Activated B cell treated with CpG ODN at 0.5 μM for 24 hours (primary cell): ENCODE data around the gene GALNT15. TPM values are rescaled to one million over a fixed set of nuclear protein-coding genes. Genes with fewer than 3 reads are reported as not detected.

Source experiments
- ATAC-seq: fragments of 200-7000 bp; cut with Tn5 transposase; one replicate; pipeline ENCODE4 v1.10.0; 2021; ENCODE audit warnings: low read depth, mild to moderate bottlenecking, moderate library complexity
- CTCF ChIA-PET: fragments of 350-600 bp; sonication (Branson Sonifier 250); formaldehyde crosslinking; loops from one replicate; lab custom pipeline; 2021; ENCODE audit warnings: antibody characterized with exemption; lab: Charles Lee
- POLR2A ChIA-PET: fragments of 350-600 bp; sonication (Branson Sonifier 250); formaldehyde crosslinking; loops from one replicate; lab custom pipeline; 2021; ENCODE audit warnings: antibody characterized with exemption; lab: Charles Lee
- DNase-seq: peaks from one replicate; pipeline ENCODE4 v3.0.0; 2022
- H3K27ac Mint-ChIP-seq: one replicate; pipeline ENCODE4 v1.8.0; 2020; ENCODE audit warnings: mixed read lengths
- H3K27me3 Mint-ChIP-seq: one replicate; pipeline ENCODE4 v1.8.0; 2021; ENCODE audit warnings: mixed read lengths
- H3K36me3 Mint-ChIP-seq: one replicate; pipeline ENCODE4 v1.8.0; 2021; ENCODE audit warnings: low read depth, mixed read lengths
- H3K4me1 Mint-ChIP-seq: one replicate; pipeline ENCODE4 v1.8.0; 2021; ENCODE audit warnings: mixed read lengths
- H3K4me3 Mint-ChIP-seq: one replicate; pipeline ENCODE4 v1.8.0; 2020; ENCODE audit warnings: mild to moderate bottlenecking, mixed read lengths
- H3K9me3 Mint-ChIP-seq: one replicate; pipeline ENCODE4 v1.8.0; 2020; ENCODE audit warnings: mixed read lengths
- CTCF ChIP-seq: fragments of 200-600 bp; IDR thresholded peaks from one replicate; pipeline ENCODE4 v1.8.0; 2022; ENCODE audit warnings: antibody characterized with exemption, mild to moderate bottlenecking
- intact Hi-C: fragments of 100-400 bp; cut with micrococcal nuclease; formaldehyde crosslinking; loops from one replicate; pipeline ENCODE4 v1.15.1; 2024
- total RNA-seq: library from RNA; stranded (reverse); gene quantifications from 2 replicates; pipeline ENCODE4 v1.2.3, GENCODE V29; 2022

GALNT15 gene
- total RNA-seq, 1 donor from 2014 or later, result not detected

GRCh38 chr3:16257309-16257708 lies 82.8 kb downstream of the GALNT15 start:
- Mint-ChIP-seq H3K27me3 (peaks cover 4% of the 10 kb centered on the region), H3K4me1 (peaks cover 8% of the 10 kb centered on the region), H3K9me3 (no peaks in the 10 kb centered on the region), H3K27ac (no peak overlapping the region), H3K4me3 (no peak overlapping the region), H3K36me3 (peaks cover 25% of the 10 kb centered on the region)
- DNase-seq (no peak), ATAC-seq (no peak)
- intact Hi-C loops, result no loop called here
- ChIA-PET CTCF (no interaction called here), POLR2A (no interaction called here)
- no peak for TF ChIP-seq CTCF

- DNase-seq, result no peak
- Mint-ChIP-seq H3K4me3 (no peak overlapping the region), H3K36me3 (peaks cover 25% of the 10 kb centered on the region), H3K27me3 (peaks cover 4% of the 10 kb centered on the region), H3K9me3 (no peaks in the 10 kb centered on the region), H3K27ac (no peak overlapping the region), H3K4me1 (peaks cover under 1% of the 10 kb centered on the region)
- ChIA-PET CTCF (interaction anchor here (1.7 kb wide), 1 partner anchor 11 kb away, joined by 5 read pairs; no protein-coding TSS in a partner anchor), POLR2A (interaction anchor here (0.5 kb wide), 1 partner anchor 283 kb away, joined by 3 read pairs; no protein-coding TSS in a partner anchor)
- intact Hi-C loops, result no loop called here
- TF ChIP-seq CTCF, result no peak
- ATAC-seq, result no peak
These were observed 83.7 kb downstream of the GALNT15 start for GRCh38 chr3:16258177-16258576.

- ATAC-seq (no peak), DNase-seq (no peak)
- H3K9me3 Mint-ChIP-seq, result no peaks in the 10 kb centered on the region
- H3K4me3 Mint-ChIP-seq, result no peak overlapping the region
- H3K27ac Mint-ChIP-seq, result no peak overlapping the region
- H3K27me3 Mint-ChIP-seq, result peaks cover 4% of the 10 kb centered on the region
- H3K4me1 Mint-ChIP-seq, result peaks cover under 1% of the 10 kb centered on the region
- intact Hi-C loops, result no loop called here
- CTCF ChIA-PET, result interaction anchor here (1.7 kb wide), 1 partner anchor 11 kb away, joined by 5 read pairs; no protein-coding TSS in a partner anchor
- TF ChIP-seq CTCF, result no peak
- POLR2A ChIA-PET, result no interaction called here
- peaks cover 25% of the 10 kb centered on the region for H3K36me3 Mint-ChIP-seq
These were observed 84.4 kb downstream of the GALNT15 start for GRCh38 chr3:16258866-16259265.

- ChIA-PET POLR2A (no interaction called here), CTCF (interaction anchor here (1.7 kb wide), 1 partner anchor 13 kb away, joined by 5 read pairs; no protein-coding TSS in a partner anchor)
- ATAC-seq (no peak), DNase-seq (no peak)
- Mint-ChIP-seq H3K36me3 (peaks cover 35% of the 10 kb centered on the region), H3K27me3 (no peaks in the 10 kb centered on the region), H3K4me3 (no peak overlapping the region), H3K9me3 (no peaks in the 10 kb centered on the region), H3K27ac (no peak overlapping the region), H3K4me1 (peaks cover 9% of the 10 kb centered on the region)
- no peak for TF ChIP-seq CTCF
- intact Hi-C loops, result loop anchor here (5.0 to 10.0 kb wide), 2 partner anchors 443 to 1605 kb away; partner anchors contain the start of gene CCDC174
These were observed 85.6 kb downstream of the GALNT15 start for GRCh38 chr3:16260046-16260445.

GRCh38 chr3:16262174-16262573 lies 87.7 kb downstream of the GALNT15 start:
- Mint-ChIP-seq H3K4me1 (peaks cover 22% of the 10 kb centered on the region), H3K4me3 (no peak overlapping the region), H3K27me3 (no peaks in the 10 kb centered on the region), H3K36me3 (peaks cover 34% of the 10 kb centered on the region), H3K27ac (no peak overlapping the region), H3K9me3 (no peaks in the 10 kb centered on the region)
- intact Hi-C loops, result loop anchor here (5.0 to 10.0 kb wide), 2 partner anchors 445 to 1607 kb away; partner anchors contain the start of gene CCDC174
- no peak for TF ChIP-seq CTCF
- ATAC-seq (no peak), DNase-seq (no peak)
- POLR2A ChIA-PET, result no interaction called here
- CTCF ChIA-PET, result no interaction called here
